H1 (cell line): Measurements from ENCODE around the gene TBC1D22A. TPM values are rescaled to one million over a fixed set of nuclear protein-coding genes. Genes with fewer than 3 reads are reported as not detected.

Source experiments
- CTCF ChIA-PET: fragments of 300-600 bp; sonication (Branson Sonifier 250); formaldehyde crosslinking; loops from one replicate; lab custom pipeline; 2021; ENCODE audit not compliant: partially characterized antibody; lab: Charles Lee
- POLR2A ChIA-PET: fragments of 300-600 bp; sonication (Branson Sonifier 250); formaldehyde crosslinking; loops from one replicate; lab custom pipeline; 2021; ENCODE audit warnings: inconsistent platforms; ENCODE audit not compliant: partially characterized antibody; lab: Charles Lee
- DNase-seq, 2 experiments: peaks; one replicate each; pipeline versions ENCODE4 v3.0.0 to v3.0.0-alpha.2; 2010 to 2022; ENCODE audit warnings: low spot score in 2 of 2, low read depth in 1 of 2, mixed read lengths in 1 of 2
- FAIRE-seq: peaks from 2 replicates; lab custom pipeline; 2011; peaks lifted over from hg19 to GRCh38; lab: Jason Lieb, UNC
- H2AFZ ChIP-seq: 2 replicates; pipeline ENCODE4 v1.8.1; 2012; ENCODE audit warnings: low read length, inconsistent platforms
- H2AK5ac ChIP-seq: 2 replicates; pipeline ENCODE4 v1.6.1; 2013; ENCODE audit warnings: low read depth, low read length
- H2BK120ac ChIP-seq: replicated peaks from 2 replicates; pipeline ENCODE3; 2013; ENCODE audit warnings: low read depth, low read length, inconsistent platforms
- H2BK12ac ChIP-seq: 2 replicates; pipeline ENCODE4 v1.6.1; 2013; ENCODE audit warnings: low read depth, low read length
- H2BK15ac ChIP-seq: 2 replicates; pipeline ENCODE4 v1.6.1; 2013; ENCODE audit warnings: low read length
- H2BK20ac ChIP-seq: 2 replicates; pipeline ENCODE4 v1.6.1; 2013; ENCODE audit warnings: low read length
- H2BK5ac ChIP-seq: 2 replicates; pipeline ENCODE4 v1.6.1; 2013; ENCODE audit warnings: low read depth, low read length
- H3K14ac ChIP-seq: 2 replicates; pipeline ENCODE4 v1.6.1; 2013; ENCODE audit warnings: inconsistent platforms; ENCODE audit not compliant: insufficient read length
- H3K18ac ChIP-seq: 2 replicates; pipeline ENCODE4 v1.6.1; 2013; ENCODE audit warnings: low read length; ENCODE audit errors: extremely low read depth
- H3K23ac ChIP-seq: 2 replicates; pipeline ENCODE4 v1.6.1; 2013; ENCODE audit warnings: inconsistent platforms; ENCODE audit not compliant: insufficient read length
- H3K23me2 ChIP-seq: 2 replicates; pipeline ENCODE4 v1.6.1; 2013; ENCODE audit warnings: low read depth, low read length
- H3K27ac ChIP-seq: 2 replicates; pipeline ENCODE4 v1.6.1; 2011; ENCODE audit warnings: low read depth, low read length, inconsistent platforms
- H3K27me3 ChIP-seq, 4 experiments: replicated peaks in 1 of 4; 1 replicate in 1 of 4; 2 replicates in 3 of 4; pipeline versions ENCODE4 v1.6.1 to v1.8.1; 2011 to 2013; ENCODE audit warnings: low read length in 3 of 4, mild to moderate bottlenecking in 3 of 4, inconsistent platforms in 2 of 4, mixed read lengths in 2 of 4, moderate library complexity in 1 of 4; ENCODE audit not compliant: control insufficient read depth in 3 of 4, insufficient read depth in 3 of 4; ENCODE audit errors: extremely low read depth in 1 of 4
- H3K36me3 ChIP-seq, 4 experiments: 2 replicates each; pipeline versions ENCODE4 v1.6.1 to v1.8.1; 2011 to 2013; ENCODE audit warnings: mild to moderate bottlenecking in 4 of 4, low read length in 3 of 4, moderate library complexity in 2 of 4, control low read depth in 1 of 4, inconsistent platforms in 1 of 4; ENCODE audit not compliant: insufficient read depth in 4 of 4, control insufficient read depth in 2 of 4
- H3K4ac ChIP-seq: replicated peaks from 2 replicates; pipeline ENCODE3; 2013; ENCODE audit warnings: low read length, low read depth, mixed read lengths, inconsistent platforms; ENCODE audit not compliant: insufficient read length
- H3K4me1 ChIP-seq, 4 experiments: replicated peaks in 1 of 4; 1 replicate in 1 of 4; 2 replicates in 3 of 4; pipeline versions ENCODE4 v1.6.1 to v1.8.1; 2011 to 2013; ENCODE audit warnings: low read length in 3 of 4, inconsistent platforms in 2 of 4, mixed read lengths in 1 of 4; ENCODE audit not compliant: insufficient read depth in 4 of 4, control insufficient read depth in 3 of 4
- H3K4me2 ChIP-seq, 2 experiments: 2 replicates each; pipeline versions ENCODE4 v1.6.1 to v1.8.1; 2011 to 2013; ENCODE audit warnings: low read depth in 2 of 2, low read length in 2 of 2, control low read depth in 1 of 2, inconsistent platforms in 1 of 2, mild to moderate bottlenecking in 1 of 2; ENCODE audit not compliant: insufficient read depth in 1 of 2
- H3K4me3 ChIP-seq, 4 experiments: fragments of 200-600, 300-600 bp in 1 of 4; sonication (generic), shearing (Covaris generic), sonication (Bioruptor Twin) in 1 of 4; 2 replicates each; pipeline versions ENCODE4 v1.5.1 to v1.8.1; 2011 to 2016; ENCODE audit warnings: low read length in 4 of 4, low read depth in 3 of 4, control low read depth in 2 of 4, inconsistent platforms in 2 of 4, mild to moderate bottlenecking in 2 of 4, mixed read lengths in 1 of 4, moderate library complexity in 1 of 4; ENCODE audit not compliant: insufficient read depth in 2 of 4; ENCODE audit errors: extremely low read depth in 1 of 4
- H3K56ac ChIP-seq: replicated peaks from 2 replicates; pipeline ENCODE3; 2013; ENCODE audit warnings: low read depth, mild to moderate bottlenecking, mixed read lengths, low read length, inconsistent platforms; ENCODE audit not compliant: insufficient read length
- H3K79me1 ChIP-seq: 2 replicates; pipeline ENCODE4 v1.6.1; 2013; ENCODE audit warnings: low read depth, low read length, control low read depth
- H3K79me2 ChIP-seq, 2 experiments: 2 replicates each; pipeline versions ENCODE4 v1.6.1 to v1.8.1; 2012 to 2013; ENCODE audit warnings: low read length in 2 of 2, mild to moderate bottlenecking in 2 of 2, inconsistent platforms in 1 of 2; ENCODE audit not compliant: insufficient read depth in 2 of 2, control insufficient read depth in 1 of 2
- H3K9ac ChIP-seq, 4 experiments: replicated peaks in 1 of 4; 1 replicate in 1 of 4; 2 replicates in 3 of 4; pipeline versions ENCODE4 v1.6.1 to v1.8.1; 2011 to 2013; ENCODE audit warnings: low read depth in 3 of 4, low read length in 3 of 4, control low read depth in 2 of 4, mild to moderate bottlenecking in 2 of 4, moderate library complexity in 2 of 4, inconsistent platforms in 1 of 4; ENCODE audit errors: extremely low read depth in 1 of 4
- H3K9me3 ChIP-seq, 2 experiments: 2 replicates each; pipeline versions ENCODE4 v1.6.1 to v1.8.1; 2012 to 2013; ENCODE audit warnings: mild to moderate bottlenecking in 2 of 2, moderate library complexity in 2 of 2, control low read depth in 1 of 2, inconsistent platforms in 1 of 2, low read depth in 1 of 2, low read length in 1 of 2, mixed read lengths in 1 of 2; ENCODE audit not compliant: insufficient read depth in 2 of 2
- H4K20me1 ChIP-seq, 2 experiments: replicated peaks in 1 of 2; 2 replicates each; pipeline versions ENCODE3 to v1.8.1; 2011 to 2013; ENCODE audit warnings: inconsistent platforms in 2 of 2, low read length in 2 of 2, mild to moderate bottlenecking in 1 of 2; ENCODE audit not compliant: insufficient read depth in 2 of 2, control insufficient read depth in 1 of 2
- H4K5ac ChIP-seq: 2 replicates; pipeline ENCODE4 v1.6.1; 2013; ENCODE audit warnings: low read length, low read depth, mixed read lengths, inconsistent platforms; ENCODE audit not compliant: insufficient read length
- H4K8ac ChIP-seq: 2 replicates; pipeline ENCODE4 v1.8.0; 2013; ENCODE audit warnings: mild to moderate bottlenecking, moderate library complexity, low read length, inconsistent platforms; ENCODE audit not compliant: insufficient read depth; ENCODE audit errors: extremely low read depth
- H4K91ac ChIP-seq: replicated peaks from 2 replicates; pipeline ENCODE3; 2013; ENCODE audit warnings: low read length, mixed read lengths, inconsistent platforms; ENCODE audit not compliant: insufficient read length
- BCL11A ChIP-seq, 2 experiments: IDR thresholded peaks; one replicate each; pipeline ENCODE4 v1.6.1; 2011; ENCODE audit warnings: low read depth in 2 of 2, low read length in 2 of 2, mild to moderate bottlenecking in 2 of 2
- RFX5 ChIP-seq: IDR thresholded peaks from 2 replicates; pipeline ENCODE4 v1.6.1; 2011; ENCODE audit warnings: low read depth, low read length, improper control_type of control experiment, borderline replicate concordance
- RXRA ChIP-seq: IDR thresholded peaks from 2 replicates; pipeline ENCODE4 v1.6.1; 2011; ENCODE audit warnings: low read depth, mild to moderate bottlenecking, low read length, moderate library complexity; ENCODE audit not compliant: insufficient read depth
- TBP ChIP-seq: IDR thresholded peaks from 2 replicates; pipeline ENCODE4 v1.6.1; 2011; ENCODE audit warnings: low read depth, low read length, improper control_type of control experiment
- ZNF274 ChIP-seq: IDR thresholded peaks from 2 replicates; pipeline ENCODE4 v1.7.0; 2012; ENCODE audit warnings: low read length, borderline replicate concordance; ENCODE audit errors: extremely low read depth
- WGBS, 2 experiments: shearing (Covaris generic) in 1 of 2; methylation state at CpG; one replicate each; pipeline versions ENCODE4 v1.1.6 to v1.1.7; 2013 to 2015; ENCODE audit warnings: low lambda C conversion rate in 2 of 2, mixed read lengths in 2 of 2, inconsistent platforms in 1 of 2, low coverage in 1 of 2, missing lambda C conversion rate in 1 of 2; ENCODE audit not compliant: insufficient replicate concordance in 2 of 2, insufficient coverage in 1 of 2, insufficient read length in 1 of 2; ENCODE audit errors: extremely low coverage in 1 of 2, missing lambda C conversion rate in 1 of 2; 5-methylcytosine and 5-hydroxymethylcytosine counted together
- polyA plus RNA-seq, 7 experiments: library from polyadenylated mRNA; depleted of rRNA in 3 of 7; stranded (reverse) in 5 of 7; unstranded in 2 of 7; fragments of >200 nt in 5 of 7; fragments of 200-250 nt in 2 of 7; gene quantifications; 1 replicate in 5 of 7; 2 replicates in 1 of 7; 4 replicates in 1 of 7; pipeline versions ENCODE4 v1.2.1 to v1.2.3, GENCODE V29; 2011 to 2013; ENCODE audit warnings: missing spikeins in 2 of 7, mixed read lengths in 2 of 7
- total RNA-seq: library from RNA; stranded (reverse); fragmentation: NEBNext Ultra II Directional; extraction: Animal tissue kit (Norgen Biotek cat#: 25700); gene quantifications from 2 replicates; pipeline ENCODE4 v1.2.1, GENCODE V29; 2021

Gene TBC1D22A
- total and polyA plus RNA-seq, 2 of the 8 experiments (the other 6 are each of a cell fraction or from before 2014, with no cell fraction given) = 11.9 to 18.4 TPM

- Histone ChIP-seq H4K91ac (no peak overlapping the region), H3K23me2 (no peaks in the 10 kb centered on the region), H3K79me1 (peaks cover 3% of the 10 kb centered on the region), H3K9me3 (no peaks in the 10 kb centered on the region), H3K36me3 (peaks cover 0 to 11% (median 0%) of the 10 kb centered on the region in 4 experiments; a peak in 2 of 8 replicates), H2AFZ (no peak overlapping the region), H2BK12ac (no peak overlapping the region), H3K27ac (no peak overlapping the region), H2BK15ac (no peak overlapping the region), H4K5ac (no peak overlapping the region), H3K56ac (no peak overlapping the region), H2BK5ac (no peak overlapping the region), H2AK5ac (no peak overlapping the region), H4K8ac (no peak overlapping the region), H3K4me1 (no peaks in the 10 kb centered on the region; a peak in 1 of 7 replicates), H3K23ac (no peak overlapping the region), H3K4me3 (no peak overlapping the region), H2BK20ac (no peak overlapping the region), H3K79me2 (no peaks in the 10 kb centered on the region), H3K4ac (no peak overlapping the region), H3K27me3 (no peaks in the 10 kb centered on the region), H3K18ac (no peak overlapping the region), H4K20me1 (no peaks in the 10 kb centered on the region), H3K4me2 (no peak overlapping the region), H3K9ac (no peak overlapping the region), H2BK120ac (no peak overlapping the region), H3K14ac (no peak overlapping the region)
- no peak for TF ChIP-seq ZNF274
- TF ChIP-seq TBP = no peak
- TF ChIP-seq RXRA = no peak
- no peak for TF ChIP-seq BCL11A (IDR thresholded peaks at IDR 0.05; ENCODE audit: low read depth in 2 of 2, low read length in 2 of 2)
- no peak for TF ChIP-seq RFX5
- ChIA-PET POLR2A (no interaction called here), CTCF (interaction anchor here (1.0 kb wide), 1 partner anchor 9 kb away, joined by 3 read pairs; no protein-coding TSS in a partner anchor)
- DNase-seq = no peak
- no peak for FAIRE-seq
- 85% methylated on average over 4 of the region's 4 CpGs; no CpG with 5 or more reads in 1 of the 2 experiments for WGBS, 2 experiments
Measured at GRCh38 chr22:46896166-46896565, 133.7 kb downstream of the TBC1D22A start.
